GM20000 (cell line): ENCODE measurements around the gene PHRF1.

ENCODE experiments used
- DNase-seq: peaks from one replicate; pipeline ENCODE4 v3.0.0; 2012; ENCODE audit warnings: low spot score
- TF ChIP-seq, protein P1 (sequence below): IDR thresholded peaks from 2 replicates; pipeline ENCODE4 v1.5.1; 2012; ENCODE audit warnings: mild to moderate bottlenecking, control low read depth; ENCODE audit errors: extremely low read depth, missing control alignments

The PHRF1 gene

DNA sequence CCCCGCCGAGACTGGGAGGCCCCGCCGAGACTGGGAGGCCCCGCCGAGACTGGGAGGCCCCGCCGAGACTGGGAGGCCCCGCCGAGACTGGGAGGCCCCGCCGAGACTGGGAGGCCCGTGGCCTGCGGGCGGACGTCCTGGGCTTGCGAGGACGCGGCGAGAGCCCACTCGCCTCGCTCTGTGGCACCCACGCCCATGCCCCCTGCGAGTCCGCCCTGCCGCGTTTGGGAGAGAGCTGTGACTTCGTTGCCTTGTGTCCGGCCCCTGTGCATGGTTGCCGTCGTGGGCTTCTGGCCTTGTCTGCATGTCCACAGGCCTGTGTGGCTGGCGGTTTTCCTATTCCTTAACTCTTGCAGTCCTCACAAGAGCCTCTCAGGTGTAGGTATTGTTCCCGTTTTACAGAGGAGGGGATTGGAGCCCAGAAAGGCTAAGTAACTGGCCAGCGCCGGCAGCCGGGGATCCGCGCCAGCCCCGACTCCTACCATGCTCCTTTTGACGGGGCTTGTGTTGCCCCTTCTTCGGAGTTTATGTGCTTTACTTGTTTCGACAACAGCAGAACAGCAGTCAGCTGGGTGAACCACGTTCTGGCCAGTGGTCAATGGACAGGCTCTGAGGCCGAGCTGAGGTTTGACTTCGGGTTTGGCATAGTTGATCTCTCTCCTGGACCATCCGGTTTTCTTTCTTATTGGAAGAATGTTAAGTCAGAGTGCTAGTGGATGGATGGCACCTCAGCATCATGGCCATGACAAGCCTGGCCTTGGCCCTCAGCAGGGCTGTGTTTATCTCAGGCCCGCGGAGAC lies 741 bp downstream of the PHRF1 start:
- TF ChIP-seq, protein P1, sequence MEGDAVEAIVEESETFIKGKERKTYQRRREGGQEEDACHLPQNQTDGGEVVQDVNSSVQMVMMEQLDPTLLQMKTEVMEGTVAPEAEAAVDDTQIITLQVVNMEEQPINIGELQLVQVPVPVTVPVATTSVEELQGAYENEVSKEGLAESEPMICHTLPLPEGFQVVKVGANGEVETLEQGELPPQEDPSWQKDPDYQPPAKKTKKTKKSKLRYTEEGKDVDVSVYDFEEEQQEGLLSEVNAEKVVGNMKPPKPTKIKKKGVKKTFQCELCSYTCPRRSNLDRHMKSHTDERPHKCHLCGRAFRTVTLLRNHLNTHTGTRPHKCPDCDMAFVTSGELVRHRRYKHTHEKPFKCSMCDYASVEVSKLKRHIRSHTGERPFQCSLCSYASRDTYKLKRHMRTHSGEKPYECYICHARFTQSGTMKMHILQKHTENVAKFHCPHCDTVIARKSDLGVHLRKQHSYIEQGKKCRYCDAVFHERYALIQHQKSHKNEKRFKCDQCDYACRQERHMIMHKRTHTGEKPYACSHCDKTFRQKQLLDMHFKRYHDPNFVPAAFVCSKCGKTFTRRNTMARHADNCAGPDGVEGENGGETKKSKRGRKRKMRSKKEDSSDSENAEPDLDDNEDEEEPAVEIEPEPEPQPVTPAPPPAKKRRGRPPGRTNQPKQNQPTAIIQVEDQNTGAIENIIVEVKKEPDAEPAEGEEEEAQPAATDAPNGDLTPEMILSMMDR = no peak
- no peak for DNase-seq

DNA sequence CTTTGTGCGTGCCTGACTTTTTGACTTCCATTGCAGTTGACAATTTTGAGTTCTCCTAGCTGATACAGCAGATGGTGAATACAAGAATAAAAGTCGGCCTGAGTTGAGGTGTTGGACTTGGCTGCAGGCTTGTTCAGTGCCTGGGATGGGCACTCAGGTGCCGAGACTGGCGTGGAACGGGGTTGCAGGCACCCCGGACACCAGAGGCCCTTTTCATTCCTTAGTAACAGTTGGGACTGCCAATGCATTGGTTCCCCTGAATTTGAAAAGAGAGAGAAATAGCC lies 1.3 kb downstream of the PHRF1 start:
- TF ChIP-seq, protein P1 = no peak
- no peak for DNase-seq

DNA sequence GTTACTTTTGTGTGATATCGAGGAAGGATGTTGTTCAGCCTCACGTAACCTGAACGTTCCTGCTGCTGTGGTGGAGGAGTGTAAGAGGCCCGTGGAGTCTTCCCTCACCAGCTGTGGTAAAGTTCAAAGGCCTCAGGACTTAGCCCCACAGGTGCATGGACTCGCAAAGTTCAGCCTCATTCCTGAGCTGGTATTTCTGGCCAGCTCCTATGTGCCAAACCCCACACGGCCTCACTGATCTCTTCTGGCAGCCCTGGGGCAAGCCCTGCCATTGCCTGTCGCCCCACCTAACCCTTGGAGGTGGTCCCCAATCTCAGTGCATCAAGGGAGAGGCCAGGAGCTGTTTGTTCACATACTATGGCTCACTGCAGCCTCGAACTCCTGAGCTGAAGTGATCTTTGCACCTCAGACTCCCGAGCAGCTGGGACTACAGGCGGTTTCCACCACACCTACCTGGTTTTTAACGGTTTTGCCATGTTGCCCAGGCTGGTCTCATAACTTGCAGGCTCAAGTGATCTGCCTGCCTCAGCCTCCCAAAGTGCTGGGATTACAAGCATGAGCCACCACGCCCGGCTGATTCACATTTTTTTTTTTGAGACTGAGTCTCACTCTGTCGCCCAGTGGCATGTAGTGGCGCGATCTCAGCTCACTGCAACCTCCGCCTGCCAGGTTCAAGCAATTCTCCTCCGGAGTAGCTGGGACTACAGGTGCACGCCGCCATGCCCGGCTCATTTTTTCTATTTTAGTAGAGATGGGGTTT lies 2.2 kb downstream of the PHRF1 start:
- TF ChIP-seq, protein P1 = no peak
- DNase-seq = no peak

DNA sequence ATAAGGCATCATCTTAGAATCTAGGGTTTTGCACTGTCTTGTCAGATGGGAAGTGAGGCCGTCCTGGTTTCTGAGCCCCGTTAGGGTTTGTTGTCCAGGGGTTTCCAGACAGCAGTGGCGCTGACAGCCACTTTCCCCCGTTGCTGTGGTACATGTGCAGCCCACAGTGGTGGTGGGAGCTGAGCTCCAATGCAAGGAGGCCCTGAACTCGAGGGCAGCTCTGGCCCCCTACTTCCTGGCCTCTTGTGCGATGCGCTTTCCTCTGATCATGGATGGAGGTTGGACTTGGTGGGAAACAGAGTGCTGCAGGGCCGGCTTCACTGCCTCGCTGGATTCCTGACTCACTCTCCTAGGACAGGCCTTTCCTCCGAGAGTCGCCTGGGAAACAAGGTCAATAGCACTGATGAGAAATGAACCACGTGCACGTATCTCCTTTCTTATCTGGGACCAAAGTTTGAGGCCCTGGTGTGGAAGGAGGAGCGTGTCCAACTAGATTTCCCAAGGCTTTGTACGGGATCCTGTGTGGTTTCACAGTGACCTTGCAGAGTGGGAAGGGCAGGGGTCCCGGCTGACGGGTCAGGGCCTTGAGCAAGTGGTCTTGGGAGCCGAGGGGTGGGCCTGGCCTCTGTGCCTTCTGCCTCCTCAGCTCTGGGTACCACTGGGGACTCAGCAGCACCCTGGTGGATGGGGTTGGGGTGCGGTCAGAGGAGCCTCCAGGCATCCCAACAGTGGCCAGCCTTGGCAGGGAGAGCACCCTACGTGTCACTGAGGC lies 3.7 kb downstream of the PHRF1 start:
- DNase-seq = no peak
- TF ChIP-seq, protein P1 = no peak

GRCh38 chr11:581342-581741 lies 5.1 kb downstream of the PHRF1 start:
- DNase-seq = no peak

DNA sequence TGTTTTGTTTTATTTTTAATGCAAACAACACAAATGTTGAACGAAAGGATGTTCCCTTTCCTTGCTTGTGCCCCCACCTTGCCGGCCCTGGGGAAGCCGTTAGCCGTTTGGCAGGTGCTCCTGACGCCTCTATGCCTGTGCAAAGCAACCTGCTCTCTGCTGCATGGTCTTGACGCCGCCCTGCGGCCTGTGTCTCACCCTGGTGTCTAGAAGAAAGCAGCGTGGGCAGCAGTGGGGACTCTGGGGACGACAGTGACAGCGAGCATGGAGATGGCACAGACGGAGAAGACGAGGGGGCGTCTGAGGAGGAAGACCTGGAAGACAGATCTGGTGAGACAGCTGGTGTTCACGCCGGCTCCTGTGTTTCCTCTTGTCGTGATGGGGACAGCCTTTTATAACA lies 5.5 kb downstream of the PHRF1 start:
- TF ChIP-seq, protein P1 = no peak
- no peak for DNase-seq

More at GRCh38 chr11:581342-581741, 5.1 kb downstream of the PHRF1 start:
- TF ChIP-seq, protein P1 = no peak

DNA sequence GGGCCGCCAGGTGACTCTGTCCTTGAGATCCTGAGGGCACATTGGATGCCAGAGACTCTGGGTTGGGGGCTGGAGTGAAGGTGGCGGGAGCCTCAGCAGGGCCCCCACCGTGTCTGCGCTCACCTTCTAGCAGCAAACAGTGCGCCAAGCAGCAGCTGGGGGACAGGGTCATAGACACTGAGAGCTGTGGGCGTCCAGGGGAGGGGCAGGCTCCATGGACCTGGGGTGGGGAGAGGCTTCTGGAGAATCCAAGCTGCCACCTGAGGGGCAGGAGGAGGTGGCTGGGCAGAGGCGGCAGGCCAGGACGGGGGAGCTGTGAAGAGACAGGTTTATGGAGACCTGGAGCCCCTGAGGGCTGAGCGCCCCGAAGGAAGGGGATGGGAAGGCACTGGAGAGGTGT lies 8.0 kb downstream of the PHRF1 start:
- TF ChIP-seq, protein P1 = no peak
- DNase-seq = no peak
